GM08714 (cell line): ENCODE results near the gene PLA2G6.

Experiments used
- H3K4me3 ChIP-seq: fragments of 200-500 bp; sonication (Bioruptor generic); 2 replicates; pipeline ENCODE4 v1.5.1; 2014; ENCODE audit warnings: mild to moderate bottlenecking, low read length, inconsistent platforms
- ZNF274 ChIP-seq: IDR thresholded peaks from 2 replicates; pipeline ENCODE4 v1.6.1; 2012; ENCODE audit warnings: mild to moderate bottlenecking, low read depth, low read length

The PLA2G6 gene

GRCh38 chr22:38220163-38220562 is 38.5 kb upstream of the PLA2G6 start:
- TF ChIP-seq ZNF274 = no peak
- H3K4me3 ChIP-seq = no peak overlapping the region

- TF ChIP-seq ZNF274 = no peak
- H3K4me3 ChIP-seq = no peak overlapping the region
These were observed 38.0 kb upstream of the PLA2G6 start for GRCh38 chr22:38219632-38220031.

GRCh38 chr22:38218661-38219622 is 37.3 kb upstream of the PLA2G6 start:
- no peak for TF ChIP-seq ZNF274
- H3K4me3 ChIP-seq = no peak overlapping the region

GRCh38 chr22:38215156-38216038 is 33.8 kb upstream of the PLA2G6 start:
- TF ChIP-seq ZNF274 = no peak
- no peak overlapping the region for H3K4me3 ChIP-seq

DNA sequence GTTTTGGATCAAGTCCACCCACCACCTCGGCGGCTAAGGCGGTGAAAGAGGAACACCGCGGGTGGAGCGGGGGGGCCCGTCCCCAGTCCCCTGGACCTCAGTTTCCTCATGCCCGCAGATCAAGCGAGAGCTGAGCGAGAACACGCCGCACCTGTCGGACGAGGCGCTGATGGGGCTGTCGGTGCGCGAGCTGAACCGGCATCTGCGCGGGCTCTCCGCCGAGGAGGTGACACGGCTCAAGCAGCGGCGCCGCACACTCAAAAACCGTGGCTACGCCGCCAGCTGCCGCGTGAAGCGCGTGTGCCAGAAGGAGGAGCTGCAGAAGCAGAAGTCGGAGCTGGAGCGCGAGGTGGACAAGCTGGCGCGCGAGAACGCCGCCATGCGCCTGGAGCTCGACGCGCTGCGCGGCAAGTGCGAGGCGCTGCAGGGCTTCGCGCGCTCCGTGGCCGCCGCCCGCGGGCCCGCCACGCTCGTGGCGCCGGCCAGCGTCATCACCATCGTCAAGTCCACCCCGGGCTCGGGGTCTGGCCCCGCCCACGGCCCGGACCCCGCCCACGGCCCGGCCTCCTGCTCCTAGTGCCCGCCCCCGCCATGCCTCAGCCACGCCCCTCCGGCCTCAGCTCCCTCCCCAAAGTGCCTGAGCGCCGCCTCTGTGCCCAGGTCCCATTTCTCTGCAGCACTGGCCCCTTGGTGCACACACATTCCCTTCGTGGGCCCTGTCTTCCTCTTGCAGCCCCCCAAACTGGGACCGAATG is 32.8 kb upstream of the PLA2G6 start:
- peak overlapping the region; percentile 27; the same call in 1 of the 2 replicates for H3K4me3 ChIP-seq
- no peak for TF ChIP-seq ZNF274

GRCh38 chr22:38213990-38214301 is 32.3 kb upstream of the PLA2G6 start:
- peak overlapping the region; percentile 27; the same call in 1 of the 2 replicates for H3K4me3 ChIP-seq
- TF ChIP-seq ZNF274 = no peak

DNA sequence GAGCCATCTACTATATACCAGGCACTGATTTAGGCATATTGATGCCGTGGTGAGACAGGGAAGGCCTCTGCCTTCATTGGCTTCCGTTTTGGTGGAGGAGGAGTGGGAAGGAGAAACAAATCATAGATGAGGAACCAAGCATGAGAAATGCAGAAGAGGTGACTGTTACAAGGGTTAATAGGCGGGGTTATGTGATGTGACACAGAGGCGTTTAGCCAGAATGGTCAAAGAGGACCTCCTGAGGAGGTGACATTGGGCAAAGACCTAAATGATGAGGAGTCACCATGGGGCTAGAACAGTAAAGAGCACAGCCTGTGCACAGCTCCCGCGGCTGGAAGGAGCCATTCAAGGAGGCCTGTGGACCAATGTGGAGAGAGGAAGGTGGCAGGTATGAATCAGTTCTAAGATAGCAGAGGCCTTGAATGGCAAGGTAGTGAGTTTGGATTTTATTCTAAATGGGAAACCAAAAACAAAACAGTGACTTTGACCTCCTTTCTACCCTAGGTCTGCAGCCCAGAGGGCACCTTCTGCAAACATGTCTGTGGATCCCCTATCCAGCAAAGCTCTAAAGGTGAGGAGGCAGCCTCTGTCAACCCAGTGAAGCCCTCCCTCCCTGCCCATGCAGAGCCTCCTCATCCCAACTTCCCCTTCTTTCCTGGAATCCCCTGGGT is 31.8 kb upstream of the PLA2G6 start:
- no peak for TF ChIP-seq ZNF274
- no peak overlapping the region for H3K4me3 ChIP-seq

DNA sequence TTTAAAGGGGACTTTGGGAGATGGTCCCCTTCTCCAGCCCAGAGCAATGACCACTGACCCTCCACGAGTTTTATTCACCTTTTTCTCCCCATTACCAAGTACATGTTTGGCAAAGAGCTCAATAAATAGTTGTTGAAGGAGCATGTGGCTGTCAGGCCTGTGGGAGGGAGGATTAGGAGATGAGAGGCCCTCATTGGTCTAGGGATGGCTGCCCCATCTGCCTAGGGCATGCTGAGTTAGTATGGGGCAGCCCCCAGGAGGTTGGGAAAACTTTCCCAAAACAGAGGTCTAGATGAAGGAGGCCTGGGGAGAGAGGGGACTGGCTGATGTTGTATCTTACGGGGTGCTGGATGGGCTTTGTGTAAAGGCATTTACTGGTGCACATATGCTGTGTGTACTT is 30.8 kb upstream of the PLA2G6 start:
- no peak for TF ChIP-seq ZNF274
- H3K4me3 ChIP-seq = no peak overlapping the region

DNA sequence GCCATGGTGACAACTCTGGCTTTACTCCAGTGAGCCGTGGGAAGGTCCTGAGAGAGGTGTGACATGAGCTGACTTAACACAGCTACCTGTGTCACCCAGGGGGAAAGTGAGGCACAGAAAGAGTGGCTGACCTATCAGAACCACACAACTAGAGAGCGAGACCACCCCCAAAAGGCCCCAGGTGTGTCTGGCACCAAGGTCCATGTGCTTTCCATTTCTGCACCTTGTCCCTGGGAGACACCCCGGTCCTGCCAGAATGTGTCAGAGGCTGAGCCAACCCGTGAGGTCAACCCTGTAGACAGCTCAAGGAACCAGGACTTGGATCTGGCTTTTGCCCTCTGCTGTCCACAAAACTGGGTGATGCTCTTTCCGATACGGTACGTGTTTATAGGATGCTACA is 29.9 kb upstream of the PLA2G6 start:
- TF ChIP-seq ZNF274 = no peak
- no peak overlapping the region for H3K4me3 ChIP-seq

GRCh38 chr22:38208551-38208968 is 26.9 kb upstream of the PLA2G6 start:
- no peak overlapping the region for H3K4me3 ChIP-seq
- TF ChIP-seq ZNF274 = no peak

- no peak overlapping the region for H3K4me3 ChIP-seq
- no peak for TF ChIP-seq ZNF274
These were observed 26.3 kb upstream of the PLA2G6 start for GRCh38 chr22:38207898-38208432.

DNA sequence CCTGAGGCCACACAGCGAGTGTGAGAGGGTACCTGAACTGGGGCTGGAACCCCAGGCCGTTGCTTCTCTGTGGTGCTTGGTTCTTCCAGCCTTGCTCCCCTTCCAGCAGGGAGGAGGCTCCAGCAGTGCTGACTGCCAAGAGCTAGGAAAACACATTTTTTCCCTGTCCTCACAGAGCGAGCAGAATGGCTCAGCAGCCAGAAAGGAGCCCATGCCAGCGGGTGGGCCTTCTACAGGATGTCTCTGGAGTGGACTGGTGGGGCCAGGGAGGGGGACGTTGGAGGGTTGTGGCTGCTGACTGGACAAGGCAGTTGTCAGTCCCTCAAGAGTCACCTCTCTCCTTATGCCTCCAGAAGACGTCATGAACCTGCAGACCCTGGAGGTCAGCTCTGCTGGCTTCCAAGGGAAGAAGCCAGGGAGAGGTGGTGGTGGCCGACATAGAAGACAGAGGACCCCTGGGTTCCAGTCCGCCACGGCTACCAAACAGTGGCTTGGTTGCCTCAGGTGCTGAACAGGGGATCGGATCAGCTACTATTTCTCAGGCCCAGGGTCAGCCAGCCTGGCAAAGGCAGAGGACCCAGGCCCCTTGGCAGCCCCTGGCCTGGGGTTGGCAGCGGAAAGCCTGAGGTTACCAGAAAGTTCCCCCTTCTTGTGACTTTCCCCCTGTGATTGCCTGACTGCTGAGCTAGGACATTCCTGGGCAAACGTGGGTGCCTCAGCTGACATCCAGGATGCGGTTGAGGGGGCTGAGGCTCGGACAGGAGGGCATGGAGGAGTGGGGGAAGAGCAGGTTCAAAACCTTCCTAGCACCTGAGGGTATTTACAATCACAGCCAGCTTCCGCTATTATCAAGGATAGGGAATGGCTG is 23.9 kb upstream of the PLA2G6 start:
- no peak for TF ChIP-seq ZNF274
- H3K4me3 ChIP-seq = no peak overlapping the region
